ENCODE results near the gene ARSB.
"Not testable (repeated sequence)": the region's sequence is repeated elsewhere in the genome, so short reads cannot be mapped to it uniquely, and the experiment has no call there.

The ARSB gene

GRCh38 chr5:78771260-78772205 lies 213.6 kb downstream of the ARSB start:
- no peak for DNase-seq

GRCh38 chr5:78768781-78769380 lies 216.2 kb downstream of the ARSB start:
- DNase-seq = no peak

- DNase-seq = no peak
Measured at GRCh38 chr5:78766412-78766762, 218.7 kb downstream of the ARSB start.

GRCh38 chr5:78765756-78766411 lies 219.2 kb downstream of the ARSB start:
- no peak for DNase-seq

GRCh38 chr5:78765116-78765515 lies 220.0 kb downstream of the ARSB start:
- no peak for DNase-seq

- no peak for DNase-seq
Measured at GRCh38 chr5:78763659-78764189, 221.4 kb downstream of the ARSB start.

- DNase-seq = not testable (repeated sequence)
Measured at GRCh38 chr5:78762743-78763142, 222.4 kb downstream of the ARSB start.

- DNase-seq = no peak
Measured at GRCh38 chr5:78761840-78762239, 223.3 kb downstream of the ARSB start.

GRCh38 chr5:78760770-78761169 lies 224.3 kb downstream of the ARSB start:
- no peak for DNase-seq

GRCh38 chr5:78760366-78760765 lies 224.7 kb downstream of the ARSB start:
- DNase-seq = no peak

GRCh38 chr5:78758169-78758839 lies 226.8 kb downstream of the ARSB start:
- no peak for DNase-seq

- DNase-seq = no peak
Measured at GRCh38 chr5:78757269-78758053, 227.6 kb downstream of the ARSB start.

- DNase-seq = no peak
Measured at GRCh38 chr5:78756858-78757257, 228.3 kb downstream of the ARSB start.

- DNase-seq = no peak
Measured at GRCh38 chr5:78755822-78756429, 229.2 kb downstream of the ARSB start.

- DNase-seq = no peak
Measured at GRCh38 chr5:78754655-78755054, 230.5 kb downstream of the ARSB start.

GRCh38 chr5:78753093-78753531 lies 232.0 kb downstream of the ARSB start:
- DNase-seq = no peak

GRCh38 chr5:78751872-78752271 lies 233.2 kb downstream of the ARSB start:
- DNase-seq = no peak

GRCh38 chr5:78750281-78750680 lies 234.8 kb downstream of the ARSB start:
- no peak for DNase-seq

- DNase-seq = no peak
Measured at GRCh38 chr5:78747705-78748359, 237.3 kb downstream of the ARSB start.

- no peak for DNase-seq
Measured at GRCh38 chr5:78747055-78747454, 238.1 kb downstream of the ARSB start.

Measured in COR-L47 (cell line).